ENCODE data around the gene NACC1. TPM values are rescaled to one million over a fixed set of nuclear protein-coding genes. Genes with fewer than 3 reads are reported as not detected.

Gene NACC1
- polyA plus RNA-seq, 3 donors, result 7.9 to 21.0 (median 16.1) TPM

DNA sequence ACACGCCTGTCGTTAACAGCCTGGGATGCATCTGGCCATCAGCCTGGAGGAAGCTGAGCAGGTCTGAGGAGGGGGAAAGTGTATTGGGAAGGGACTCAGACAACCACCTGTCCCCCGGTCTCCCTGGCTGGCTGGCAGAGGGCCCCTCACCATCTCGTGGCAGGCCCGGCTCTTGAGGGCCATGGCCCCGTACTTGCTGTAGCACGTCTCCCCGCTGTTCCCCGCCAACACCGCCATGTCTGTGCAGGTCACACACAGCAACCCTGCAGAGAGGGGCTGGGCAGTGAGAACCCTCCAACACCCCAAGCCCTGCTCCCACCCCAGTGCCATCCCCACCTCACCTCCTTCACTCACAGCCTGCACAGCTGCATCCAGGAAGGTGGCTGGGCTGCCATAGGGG is 5.5 kb upstream of the NACC1 start:
- no peak overlapping the region for H3K27ac ChIP-seq (ENCODE audit: low read depth, low read length)
- 94 to 98% (median 94%) methylated on average over 7 to 10 of the region's 10 CpGs for WGBS, 3 donors

DNA sequence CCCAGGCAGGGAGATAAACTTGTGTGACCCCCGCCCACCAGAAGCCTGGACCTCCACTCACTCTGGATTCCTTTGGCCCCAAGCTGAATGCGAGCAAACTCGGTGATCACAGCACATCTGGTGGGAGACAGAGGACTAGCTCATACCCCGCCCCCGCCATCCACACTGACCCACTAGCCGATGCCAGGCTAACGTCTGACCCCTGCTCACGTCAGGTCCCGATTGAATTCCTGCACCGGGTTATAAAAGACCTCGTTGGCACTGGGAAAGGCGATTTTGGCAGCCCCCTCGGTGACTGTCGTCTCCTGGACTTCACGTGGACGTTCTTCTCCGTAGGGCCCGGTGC is 2.2 kb upstream of the NACC1 start:
- H3K27ac ChIP-seq (ENCODE audit: low read depth, low read length), result no peak overlapping the region
- 1 to 4% (median 1%) methylated on average over 18 of the region's 18 CpGs for WGBS, 3 donors

DNA sequence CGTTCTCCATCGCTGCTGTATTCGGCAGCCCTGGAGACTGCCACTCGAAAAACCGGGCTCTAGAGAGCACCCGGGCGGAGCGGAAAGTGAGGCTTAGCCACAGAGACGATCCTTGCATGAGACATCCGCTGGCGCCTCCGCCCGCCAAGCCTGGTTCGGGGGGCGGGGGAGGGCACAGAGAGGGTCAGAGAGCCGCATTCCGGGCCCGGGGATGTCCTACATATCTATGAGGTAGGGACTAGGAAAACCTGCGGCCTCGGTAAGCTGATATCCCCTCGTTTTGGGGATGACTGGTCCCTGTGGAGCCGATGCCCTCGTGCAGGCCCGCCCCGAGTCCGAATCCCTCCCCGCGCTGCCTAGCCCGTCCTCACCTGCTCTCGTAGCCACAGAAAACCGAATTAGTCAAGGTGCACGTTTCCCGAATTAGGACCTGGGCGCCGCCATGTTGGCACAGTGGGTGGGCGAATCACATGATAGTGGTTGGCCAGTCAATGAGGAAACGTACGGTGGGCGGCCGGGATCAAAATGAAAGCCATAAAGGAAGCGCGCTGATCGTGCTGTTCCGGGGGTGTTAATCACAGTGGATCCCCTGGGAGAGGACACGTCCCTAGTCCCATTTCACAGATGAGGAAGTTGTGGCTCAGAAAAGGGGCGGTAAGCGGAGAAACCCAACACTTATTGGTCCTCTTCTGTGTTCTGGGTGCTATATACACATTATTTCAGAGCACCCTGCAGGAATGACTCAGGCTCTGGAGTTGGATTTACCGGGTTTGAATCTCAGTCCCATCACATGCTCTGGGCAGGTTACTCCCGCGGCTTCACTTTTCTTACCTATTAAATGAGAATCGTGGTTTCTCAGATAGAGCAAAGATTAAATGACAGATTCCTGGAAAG is 1.5 kb upstream of the NACC1 start, which contains the start of gene TRMT1:
TSS of gene TRMT1 (minus strand) at position 459 of the 894 bp plus-strand sequence. CDS start at position 118, 341 bp downstream.
- 0 to 1% (median 1%) methylated on average over 51 of the region's 51 CpGs for WGBS, 3 donors
- no peak within 1 kb of the TSS for H3K27ac ChIP-seq (ENCODE audit: low read depth, low read length)

DNA sequence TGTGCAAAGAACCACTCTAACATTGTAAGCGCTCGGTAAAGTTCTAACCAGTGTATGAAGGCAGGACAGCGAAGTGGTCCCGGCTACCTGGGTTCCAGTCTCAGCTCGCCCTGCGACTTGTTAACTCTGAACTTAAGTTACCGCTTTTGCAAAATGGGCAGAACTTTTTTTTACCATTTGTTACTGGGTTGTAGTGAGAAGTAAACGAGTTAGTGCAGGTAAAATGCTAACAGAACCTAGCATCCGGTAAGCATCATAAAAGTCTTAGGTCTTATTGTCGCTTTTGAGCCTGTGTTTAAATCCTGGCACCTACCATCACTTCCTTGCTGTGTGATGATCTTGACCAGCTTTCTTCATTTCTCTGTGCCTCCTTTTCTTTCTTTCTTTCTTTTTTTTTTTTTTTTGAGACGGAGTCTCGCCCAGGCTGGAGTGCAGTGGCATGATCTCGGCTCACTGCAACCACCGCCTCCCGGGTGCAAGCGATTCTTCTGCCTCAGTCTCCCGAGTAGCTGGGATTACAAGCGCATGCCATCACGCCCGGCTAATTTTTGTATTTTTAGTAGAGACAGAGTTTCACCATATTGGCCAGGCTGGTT is 790 bp upstream of the NACC1 start:
- WGBS, 3 donors, result 11 to 19% (median 14%) methylated on average over 19 to 20 of the region's 20 CpGs
- H3K27ac ChIP-seq (ENCODE audit: low read depth, low read length), result no peak overlapping the region

- no peak overlapping the region for H3K27ac ChIP-seq (ENCODE audit: low read depth, low read length)
- WGBS, 3 donors, result 0 to 1% (median 1%) methylated on average over 35 to 57 of the region's 57 CpGs
Observed at GRCh38 chr19:13118424-13119193, 545 bp downstream of the NACC1 start.

GRCh38 chr19:13119627-13120026 is 1.6 kb downstream of the NACC1 start:
- WGBS, 3 donors, result 63 to 83% (median 66%) methylated on average over 8 of the region's 8 CpGs
- H3K27ac ChIP-seq (ENCODE audit: low read depth, low read length), result no peak overlapping the region

- H3K27ac ChIP-seq (ENCODE audit: low read depth, low read length), result no peak overlapping the region
- 78 to 83% (median 83%) methylated on average over 9 of the region's 9 CpGs for WGBS, 3 donors
Observed at GRCh38 chr19:13120031-13120430, 2.0 kb downstream of the NACC1 start.

GRCh38 chr19:13120817-13121216 is 2.8 kb downstream of the NACC1 start:
- no peak overlapping the region for H3K27ac ChIP-seq (ENCODE audit: low read depth, low read length)
- 73 to 80% (median 76%) methylated on average over 10 of the region's 10 CpGs for WGBS, 3 donors

- 79 to 84% (median 80%) methylated on average over 18 of the region's 18 CpGs for WGBS, 3 donors
- no peak overlapping the region for H3K27ac ChIP-seq (ENCODE audit: low read depth, low read length)
Observed at GRCh38 chr19:13121551-13122274, 3.6 kb downstream of the NACC1 start.

GRCh38 chr19:13122275-13122878 is 4.3 kb downstream of the NACC1 start:
- 74 to 90% (median 83%) methylated on average over 13 of the region's 13 CpGs for WGBS, 3 donors
- H3K27ac ChIP-seq (ENCODE audit: low read depth, low read length), result no peak overlapping the region

DNA sequence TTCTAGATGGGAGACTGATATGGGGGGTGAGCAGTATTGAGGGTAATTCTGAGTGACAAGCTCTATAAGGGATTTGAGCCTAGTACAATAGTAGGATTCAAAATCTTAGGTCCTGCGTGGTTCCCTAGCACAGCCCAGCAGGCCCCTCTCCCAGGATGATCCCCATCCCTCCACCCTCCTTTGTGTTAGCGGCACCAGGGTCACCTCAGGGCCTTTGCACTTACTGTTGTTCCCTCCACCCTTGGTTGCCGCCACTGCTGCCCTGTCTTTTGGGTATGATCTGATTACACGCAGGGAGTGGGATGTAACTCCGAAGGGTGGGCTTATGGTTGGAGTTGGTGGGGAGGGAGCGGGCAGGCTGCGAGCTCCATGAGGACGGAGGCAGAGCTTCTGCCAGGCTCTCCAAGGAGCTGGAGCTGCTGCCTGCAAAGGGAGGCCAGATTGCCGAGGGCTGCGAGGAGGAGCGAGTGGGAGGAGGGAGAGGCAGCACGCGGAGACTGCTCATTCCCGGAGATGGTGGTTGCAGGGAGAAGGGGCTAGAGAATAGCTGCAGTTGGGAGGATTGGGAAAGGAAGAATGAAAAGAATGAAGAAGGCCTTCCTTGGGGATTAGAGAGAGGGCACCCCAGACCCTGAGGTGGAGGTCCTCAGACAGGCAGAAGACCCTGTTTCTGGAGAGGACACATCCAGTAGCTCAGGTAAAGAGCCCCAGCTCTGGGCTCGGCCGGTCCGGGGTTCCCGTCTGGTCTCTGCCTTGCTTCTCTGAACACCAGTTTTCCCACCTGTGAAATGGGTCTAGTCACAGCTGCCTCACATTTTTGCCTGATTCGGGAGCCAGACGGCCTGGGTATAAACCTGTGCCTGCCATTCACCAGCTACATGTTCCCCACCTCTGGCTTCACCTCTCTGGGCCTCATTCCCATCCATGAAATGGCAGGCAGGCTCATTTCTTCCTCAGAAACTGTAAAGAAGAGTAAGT is 5.2 kb downstream of the NACC1 start:
- WGBS, 3 donors, result 90 to 93% (median 91%) methylated on average over 20 of the region's 20 CpGs

GRCh38 chr19:13127051-13127450 is 9.0 kb downstream of the NACC1 start:
- no peak overlapping the region for H3K27ac ChIP-seq (ENCODE audit: low read depth, low read length)
- 78 to 91% (median 89%) methylated on average over 8 to 9 of the region's 9 CpGs for WGBS, 3 donors

More for the DNA sequence above, 5.2 kb downstream of the NACC1 start:
- no peak overlapping the region for H3K27ac ChIP-seq (ENCODE audit: low read depth, low read length)

GRCh38 chr19:13127811-13128575 is 9.9 kb downstream of the NACC1 start:
- WGBS, 3 donors, result 86 to 94% (median 90%) methylated on average over 6 of the region's 6 CpGs
- H3K27ac ChIP-seq (ENCODE audit: low read depth, low read length), result no peak overlapping the region

DNA sequence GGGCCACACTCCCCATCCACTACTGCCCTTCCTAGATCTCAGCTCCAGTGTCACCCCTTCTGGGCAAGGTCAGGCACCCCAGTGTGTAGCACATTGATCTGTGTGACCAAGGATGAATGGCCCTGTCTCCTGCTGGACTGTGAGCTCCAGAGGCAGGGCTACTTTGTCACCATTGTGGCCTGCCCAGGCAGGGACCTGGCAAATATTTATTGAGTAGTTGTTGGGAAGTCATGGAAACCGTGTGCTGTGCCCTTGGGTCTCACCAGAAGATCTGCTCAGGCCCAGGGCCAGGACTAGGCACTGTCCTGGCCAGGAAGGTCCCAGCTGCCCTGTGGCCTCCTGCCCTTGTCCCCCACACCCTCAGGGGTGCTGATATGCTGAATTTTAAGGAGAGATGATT is 10.5 kb downstream of the NACC1 start:
- WGBS, 3 donors, result 38 to 78% (median 67%) methylated on average over 1 of the region's 1 CpG
- H3K27ac ChIP-seq (ENCODE audit: low read depth, low read length), result no peak overlapping the region

- H3K27ac ChIP-seq (ENCODE audit: low read depth, low read length), result no peak overlapping the region
- 94 to 96% (median 94%) methylated on average over 9 of the region's 9 CpGs for WGBS, 3 donors
Observed at GRCh38 chr19:13129384-13129783, 11.3 kb downstream of the NACC1 start.

GRCh38 chr19:13130886-13131490 is 12.9 kb downstream of the NACC1 start:
- no peak overlapping the region for H3K27ac ChIP-seq (ENCODE audit: low read depth, low read length)
- 73 to 96% (median 93%) methylated on average over 3 of the region's 3 CpGs for WGBS, 3 donors

Measured in adipose tissue (tissue), 3 donors.